NCI-H524 treated with DMSO at 0.1 percent for 48 hours (cell line): ENCODE results near the gene LPCAT3.

Experiments used
- DNase-seq: peaks from one replicate; lab custom pipeline; 2025; lab: John Stamatoyannopoulos, UW

LPCAT3 gene

DNA sequence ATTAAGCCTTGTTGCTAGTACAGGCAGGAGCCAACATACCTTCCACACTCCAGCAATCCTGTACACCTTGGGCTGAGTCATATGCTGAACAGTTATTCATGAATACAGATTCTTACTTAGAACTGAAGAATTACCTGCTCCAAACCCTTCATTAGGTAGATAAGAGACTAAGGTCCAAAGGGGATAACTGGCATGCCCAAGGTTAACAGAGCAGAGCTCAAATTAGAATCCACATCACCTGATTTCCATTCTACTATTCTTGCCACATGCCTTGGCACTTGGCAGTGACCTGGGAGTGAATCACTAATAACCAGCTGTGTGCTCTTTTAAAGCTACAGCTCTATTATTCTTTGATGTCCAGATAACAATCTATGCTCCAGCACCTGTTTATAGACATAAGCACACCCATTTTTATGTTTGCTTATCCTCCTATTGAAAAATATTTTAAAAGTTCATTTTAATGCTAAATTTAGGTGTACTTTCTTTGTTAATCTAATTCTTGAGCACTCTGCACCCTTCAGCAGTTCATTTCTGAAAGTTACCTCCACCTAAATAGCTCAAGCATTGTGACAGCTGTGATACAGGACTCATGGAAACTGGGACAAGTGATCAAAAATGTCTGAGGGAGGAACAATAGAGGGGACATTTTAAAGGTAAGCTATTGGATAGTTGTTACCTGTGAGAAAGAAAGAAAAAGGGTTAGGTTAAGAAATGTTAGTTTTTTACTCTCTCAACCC lies 19.4 kb downstream of the LPCAT3 start:
- no peak for DNase-seq

DNA sequence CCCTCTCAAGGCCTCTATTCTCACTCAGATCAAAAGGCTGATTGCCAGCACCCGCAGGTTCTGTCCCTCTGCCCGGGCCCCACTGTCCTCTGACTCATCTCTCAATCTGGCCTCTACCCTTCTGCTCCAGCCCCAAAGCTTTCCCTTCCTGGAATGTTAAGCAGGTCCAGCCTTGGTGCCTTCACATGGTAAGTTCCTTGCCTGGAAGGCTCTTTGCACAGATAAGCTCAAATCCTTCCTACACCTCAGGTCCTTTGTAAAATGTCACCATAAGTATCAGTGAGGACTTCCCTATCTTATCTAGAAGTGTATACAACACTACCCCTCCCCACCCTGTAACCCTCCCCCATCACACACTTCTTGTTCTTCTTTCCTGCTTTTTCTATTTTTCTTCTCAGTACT lies 22.2 kb downstream of the LPCAT3 start:
- DNase-seq, result no peak

- DNase-seq, result no peak
Observed at GRCh38 chr12:6987956-6988553, 30.2 kb downstream of the LPCAT3 start.

DNA sequence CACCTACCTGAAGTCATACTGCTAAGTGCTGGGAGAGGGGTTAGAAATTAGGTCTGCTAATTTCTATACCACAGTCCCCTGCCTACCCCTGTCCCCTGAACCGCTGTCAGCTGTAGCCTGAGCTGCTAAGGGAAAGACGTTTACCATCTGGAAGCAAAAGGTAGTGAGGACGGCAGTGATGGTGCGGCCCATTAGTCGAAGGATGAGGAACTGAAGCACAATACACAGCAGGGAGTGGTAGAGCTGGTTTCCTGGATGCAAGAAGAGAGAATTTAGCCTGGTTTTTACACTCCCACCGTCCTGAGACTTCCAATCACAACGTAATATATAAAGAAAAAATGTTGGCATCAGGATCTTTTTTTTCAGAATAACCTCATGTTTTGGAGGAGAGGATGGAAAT lies 35.7 kb downstream of the LPCAT3 start:
- DNase-seq, result no peak

- no peak for DNase-seq
Observed at GRCh38 chr12:6981152-6982052, 36.9 kb downstream of the LPCAT3 start.

- DNase-seq, result no peak
Observed at GRCh38 chr12:6980740-6981139, 37.5 kb downstream of the LPCAT3 start.

DNA sequence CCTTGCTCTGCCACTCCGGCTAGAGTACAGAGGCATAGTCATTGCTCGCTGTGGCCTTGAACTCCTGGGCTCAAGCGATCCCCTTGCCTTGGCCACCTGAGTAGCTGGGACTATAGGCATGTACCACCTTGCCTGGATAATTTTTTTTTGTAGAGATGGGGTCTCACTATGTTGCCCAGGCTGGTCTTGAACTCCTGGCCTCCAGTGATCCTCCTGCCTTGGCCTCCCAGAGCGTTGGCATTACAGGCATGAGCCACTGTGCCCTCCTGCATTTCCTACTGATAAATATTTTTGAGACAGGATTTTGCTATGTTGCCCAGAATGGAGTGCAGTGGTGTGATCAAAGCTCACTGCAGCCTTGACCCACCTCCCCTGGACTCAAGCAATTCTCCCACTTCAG lies 38.2 kb downstream of the LPCAT3 start:
- DNase-seq, result no peak

- DNase-seq, result no peak
Observed at GRCh38 chr12:6979453-6979852, 38.8 kb downstream of the LPCAT3 start.

GRCh38 chr12:6979021-6979420 lies 39.3 kb downstream of the LPCAT3 start:
- DNase-seq, result no peak

- no peak for DNase-seq
Observed at GRCh38 chr12:6978611-6979011, 39.7 kb downstream of the LPCAT3 start.

- DNase-seq, result no peak
Observed at GRCh38 chr12:6978188-6978587, 40.1 kb downstream of the LPCAT3 start.

- no peak for DNase-seq
Observed at GRCh38 chr12:6977653-6978052, 40.6 kb downstream of the LPCAT3 start.

GRCh38 chr12:6975297-6976032 lies 42.8 kb downstream of the LPCAT3 start:
- DNase-seq, result no peak

GRCh38 chr12:6974180-6974579 lies 44.1 kb downstream of the LPCAT3 start:
- DNase-seq, result no peak

- DNase-seq, result no peak
Observed at GRCh38 chr12:6970096-6970527, 48.2 kb downstream of the LPCAT3 start.

- DNase-seq, result no peak
Observed at GRCh38 chr12:6968426-6968825, 49.9 kb downstream of the LPCAT3 start.

DNA sequence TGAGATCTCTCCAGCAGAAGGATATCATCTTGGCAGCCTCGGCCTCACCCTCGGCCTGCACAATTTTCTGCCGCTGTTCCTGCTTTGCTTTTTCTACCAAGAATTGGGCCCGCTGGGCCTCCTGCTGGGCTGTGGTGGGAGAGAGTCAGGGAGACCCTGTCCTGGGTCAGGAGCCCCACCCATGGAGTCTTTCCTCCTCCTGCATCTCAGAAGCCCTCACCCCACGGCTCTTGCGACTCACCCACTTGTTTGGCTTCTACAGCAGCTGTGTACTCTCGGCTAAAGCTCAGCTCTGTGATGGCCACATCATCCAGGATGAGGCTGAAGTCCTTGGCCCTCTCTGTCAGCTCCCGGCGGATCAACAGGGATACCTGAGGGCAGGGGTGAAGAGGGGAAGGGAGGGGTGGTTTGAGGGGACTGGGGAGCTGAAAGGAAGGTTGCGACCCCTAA lies 50.6 kb downstream of the LPCAT3 start:
- no peak for DNase-seq

- DNase-seq, result no peak
Observed at GRCh38 chr12:6966351-6966750, 51.9 kb downstream of the LPCAT3 start.

- DNase-seq, result no peak
Observed at GRCh38 chr12:6965714-6966113, 52.6 kb downstream of the LPCAT3 start.

- peak; percentile 15 for DNase-seq
Observed at GRCh38 chr12:6965026-6965661, 53.1 kb downstream of the LPCAT3 start.

GRCh38 chr12:6964605-6965025 lies 53.7 kb downstream of the LPCAT3 start:
- DNase-seq, result no peak
